HepG2 (cell line): ENCODE data around the gene RANBP17.

ENCODE experiments used
- EZH2 ChIP-seq: conservative IDR thresholded peaks from 2 replicates; pipeline ENCODE4 v1.6.1; 2012; ENCODE audit warnings: mild to moderate bottlenecking, low read depth, low read length, moderate library complexity
- MAFG ChIP-seq: sonication (generic); formaldehyde crosslinking; IDR thresholded peaks from 2 replicates; pipeline ENCODE4 v1.5.1; 2020; ENCODE audit warnings: mild to moderate bottlenecking, missing genetic modification reagents
- XRCC5 ChIP-seq: fragments of 200-400 bp; formaldehyde crosslinking; optimal IDR thresholded peaks from 2 replicates; pipeline ENCODE3; 2017; ENCODE audit warnings: mild to moderate bottlenecking, low read length
- TF ChIP-seq, protein P1 (sequence below): IDR thresholded peaks from 2 replicates; pipeline ENCODE4 v1.6.1; 2018; ENCODE audit warnings: missing genetic modification reagents
- TF ChIP-seq, protein P2 (sequence below): sonication (generic); formaldehyde crosslinking; IDR thresholded peaks from 2 replicates; pipeline ENCODE4 v1.5.0; 2020; ENCODE audit warnings: mild to moderate bottlenecking, missing genetic modification reagents, moderate library complexity

GRCh38 chr5:170903075-170903474 is 41.3 kb downstream of the RANBP17 start:
- TF ChIP-seq, protein P1, sequence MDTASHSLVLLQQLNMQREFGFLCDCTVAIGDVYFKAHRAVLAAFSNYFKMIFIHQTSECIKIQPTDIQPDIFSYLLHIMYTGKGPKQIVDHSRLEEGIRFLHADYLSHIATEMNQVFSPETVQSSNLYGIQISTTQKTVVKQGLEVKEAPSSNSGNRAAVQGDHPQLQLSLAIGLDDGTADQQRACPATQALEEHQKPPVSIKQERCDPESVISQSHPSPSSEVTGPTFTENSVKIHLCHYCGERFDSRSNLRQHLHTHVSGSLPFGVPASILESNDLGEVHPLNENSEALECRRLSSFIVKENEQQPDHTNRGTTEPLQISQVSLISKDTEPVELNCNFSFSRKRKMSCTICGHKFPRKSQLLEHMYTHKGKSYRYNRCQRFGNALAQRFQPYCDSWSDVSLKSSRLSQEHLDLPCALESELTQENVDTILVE, result no peak
- TF ChIP-seq EZH2 (no peak), XRCC5 (no peak), MAFG (CRISPR knock-in tag) (no peak)
- TF ChIP-seq, protein P2, sequence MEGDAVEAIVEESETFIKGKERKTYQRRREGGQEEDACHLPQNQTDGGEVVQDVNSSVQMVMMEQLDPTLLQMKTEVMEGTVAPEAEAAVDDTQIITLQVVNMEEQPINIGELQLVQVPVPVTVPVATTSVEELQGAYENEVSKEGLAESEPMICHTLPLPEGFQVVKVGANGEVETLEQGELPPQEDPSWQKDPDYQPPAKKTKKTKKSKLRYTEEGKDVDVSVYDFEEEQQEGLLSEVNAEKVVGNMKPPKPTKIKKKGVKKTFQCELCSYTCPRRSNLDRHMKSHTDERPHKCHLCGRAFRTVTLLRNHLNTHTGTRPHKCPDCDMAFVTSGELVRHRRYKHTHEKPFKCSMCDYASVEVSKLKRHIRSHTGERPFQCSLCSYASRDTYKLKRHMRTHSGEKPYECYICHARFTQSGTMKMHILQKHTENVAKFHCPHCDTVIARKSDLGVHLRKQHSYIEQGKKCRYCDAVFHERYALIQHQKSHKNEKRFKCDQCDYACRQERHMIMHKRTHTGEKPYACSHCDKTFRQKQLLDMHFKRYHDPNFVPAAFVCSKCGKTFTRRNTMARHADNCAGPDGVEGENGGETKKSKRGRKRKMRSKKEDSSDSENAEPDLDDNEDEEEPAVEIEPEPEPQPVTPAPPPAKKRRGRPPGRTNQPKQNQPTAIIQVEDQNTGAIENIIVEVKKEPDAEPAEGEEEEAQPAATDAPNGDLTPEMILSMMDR (CRISPR knock-in tag), result no peak
